Stimulated activated CD8-positive, alpha-beta memory T cell treated with anti-CD3 and anti-CD28 coated beads, Interleukin-4, amount 100 ng/mL, for 4 hours (primary cell): ENCODE data around the gene GAB4.
"Not testable (repeated sequence)": the region's sequence is repeated elsewhere in the genome, so short reads cannot be mapped to it uniquely, and the experiment has no call there.

Experiments
- DNase-seq, 2 donors: peaks; one replicate each; pipeline ENCODE4 v3.0.0-alpha.2; 2020; ENCODE audit warnings: low read depth in 2 of 2, low spot score in 1 of 2

GAB4 gene

DNA sequence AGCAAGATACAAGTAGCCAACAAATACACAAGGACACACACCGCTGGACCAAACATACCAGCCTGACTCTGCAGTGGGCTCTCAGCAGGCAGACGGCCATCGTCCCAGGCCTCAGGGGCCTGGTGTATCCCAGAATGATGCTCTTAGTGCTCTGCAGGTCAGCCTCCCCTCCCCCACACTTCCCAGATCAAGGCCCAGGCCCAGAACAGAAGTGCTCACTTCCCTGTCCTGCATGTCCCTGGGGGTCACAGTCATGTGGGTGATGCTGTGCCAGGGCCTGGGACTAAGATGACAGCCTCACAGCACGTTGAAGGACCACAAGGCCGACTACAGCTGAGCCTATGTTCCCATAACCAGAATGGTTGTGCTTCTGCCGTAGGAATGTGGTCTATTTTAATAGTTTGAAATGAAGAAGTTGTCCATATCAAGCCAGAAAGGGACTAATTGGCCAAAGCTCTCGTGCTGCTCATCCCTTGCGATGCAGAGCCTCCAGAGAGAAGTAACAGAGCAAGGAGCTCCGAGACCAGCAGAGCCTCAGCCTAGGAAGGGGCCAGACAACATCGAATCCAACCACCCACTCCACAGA is 48.6 kb downstream of the GAB4 start:
- no peak for DNase-seq

DNA sequence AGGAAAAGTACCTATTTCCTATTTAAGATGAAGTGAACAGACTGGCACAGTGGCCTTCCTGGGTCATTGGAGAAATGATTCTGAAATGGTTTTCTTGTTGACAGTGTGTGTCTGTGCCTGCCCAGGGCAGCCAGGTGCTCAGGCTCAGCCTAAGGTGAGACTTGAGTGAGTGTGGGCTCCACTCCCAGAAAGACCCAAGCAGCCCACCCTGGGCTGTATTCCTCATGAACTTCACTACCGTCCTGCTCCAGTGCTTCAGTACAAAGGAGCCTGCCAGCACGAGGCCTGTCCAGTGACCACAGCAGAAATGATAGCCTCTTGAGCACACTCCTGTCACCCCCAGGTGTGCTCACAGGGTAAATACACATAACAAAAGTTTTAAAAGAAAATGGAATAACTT is 49.5 kb downstream of the GAB4 start:
- no peak for DNase-seq

DNA sequence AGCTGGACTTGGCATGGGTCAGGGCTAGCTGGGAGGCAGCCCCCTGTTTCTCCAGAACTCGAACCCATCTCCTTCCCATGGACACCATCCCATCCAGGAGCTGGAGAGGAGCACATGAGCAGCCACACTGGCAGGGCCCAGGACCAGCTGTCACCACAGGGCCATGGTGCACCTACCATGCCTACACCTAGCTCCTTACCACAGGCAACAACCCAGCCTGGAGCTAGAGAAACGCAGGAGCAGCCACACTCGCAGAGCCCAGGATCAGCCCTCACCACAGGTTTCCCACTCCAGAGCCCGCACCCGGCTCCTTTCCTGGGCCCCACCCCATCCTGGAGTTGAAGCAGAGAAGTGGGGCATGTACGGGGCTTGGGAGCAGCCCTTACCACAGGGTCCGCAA is 50.2 kb downstream of the GAB4 start:
- no peak for DNase-seq

DNA sequence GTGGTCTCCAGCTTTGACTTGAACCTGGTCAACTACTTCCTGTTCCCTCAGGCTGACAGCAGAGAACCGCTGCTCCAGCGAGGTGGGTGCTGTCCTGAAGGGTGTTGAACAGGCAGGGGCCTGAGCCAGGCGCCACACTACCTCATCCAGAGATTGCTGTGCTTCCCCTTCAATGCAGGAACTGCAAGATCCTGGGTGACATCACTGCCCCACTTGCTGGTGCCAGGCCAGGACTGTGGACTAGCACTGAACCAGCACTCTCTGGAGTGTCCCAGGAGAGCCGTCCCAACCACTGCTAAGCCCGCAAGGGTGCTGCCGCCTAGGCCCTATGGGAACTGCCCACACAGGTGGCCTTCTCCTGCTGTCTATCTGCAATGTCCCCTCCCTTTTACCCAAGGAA is 51.7 kb downstream of the GAB4 start:
- no peak for DNase-seq

DNA sequence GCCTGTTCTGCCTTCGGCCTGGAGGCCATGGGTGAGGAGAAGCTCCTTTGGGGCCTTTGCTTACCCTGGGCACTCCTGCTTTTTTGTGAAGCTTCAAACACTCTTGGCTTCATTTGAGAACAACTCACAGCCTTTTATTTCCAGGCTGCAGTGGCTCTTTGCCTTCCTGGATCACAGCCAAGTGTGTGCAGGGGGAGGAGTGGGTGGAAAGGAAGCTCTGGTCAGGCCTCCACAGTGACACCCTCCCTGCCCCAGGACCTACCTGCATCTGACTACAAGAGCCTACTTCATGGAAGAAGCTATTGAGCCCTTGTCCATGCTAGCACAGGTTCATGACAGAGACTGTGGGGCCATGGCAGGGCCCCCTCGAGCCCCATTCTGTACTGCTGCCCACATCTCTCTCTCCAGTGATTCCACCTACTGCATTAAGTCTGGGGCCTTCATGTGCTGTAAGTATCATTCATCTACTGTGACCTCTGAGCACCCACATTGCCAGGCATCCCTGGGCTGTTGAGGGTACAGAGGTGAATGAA is 52.3 kb downstream of the GAB4 start:
- no peak for DNase-seq

DNA sequence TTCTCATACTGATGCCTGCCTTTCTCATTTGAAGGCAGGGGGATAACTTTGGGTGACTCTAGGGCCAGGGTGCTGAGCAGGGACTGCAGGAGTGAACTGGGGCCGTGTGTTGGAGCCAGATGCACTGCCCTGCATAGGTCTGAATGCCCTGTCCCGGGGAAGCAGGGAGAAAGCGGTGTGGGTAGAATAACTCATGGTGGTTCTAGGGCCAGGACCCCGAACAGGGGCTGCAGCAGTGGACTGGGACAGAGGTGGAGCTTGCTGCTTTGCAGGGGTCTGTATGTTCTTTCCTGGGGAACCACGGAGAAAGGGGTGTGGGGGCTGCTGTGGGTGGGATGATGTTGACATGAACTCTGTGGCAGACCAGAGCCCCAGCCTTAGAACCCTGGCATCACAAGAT is 52.9 kb downstream of the GAB4 start:
- DNase-seq = no peak

DNA sequence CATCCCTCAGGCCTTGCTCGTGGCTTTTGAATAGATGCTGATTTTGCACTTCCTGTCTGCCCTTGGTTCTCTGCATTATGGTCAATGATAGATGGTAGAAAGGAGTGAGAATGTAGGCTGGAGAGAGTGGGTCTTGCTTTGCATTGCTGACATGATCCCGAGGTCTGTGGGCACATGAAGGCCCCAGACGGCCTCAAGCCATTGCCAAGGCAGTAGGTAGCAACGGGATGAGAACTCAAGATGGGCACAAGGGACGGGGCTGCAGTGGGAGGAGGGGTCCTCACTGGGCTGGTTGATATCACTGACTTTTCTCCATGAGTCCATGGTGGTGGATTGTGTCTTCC is 54.0 kb downstream of the GAB4 start:
- no peak for DNase-seq

DNA sequence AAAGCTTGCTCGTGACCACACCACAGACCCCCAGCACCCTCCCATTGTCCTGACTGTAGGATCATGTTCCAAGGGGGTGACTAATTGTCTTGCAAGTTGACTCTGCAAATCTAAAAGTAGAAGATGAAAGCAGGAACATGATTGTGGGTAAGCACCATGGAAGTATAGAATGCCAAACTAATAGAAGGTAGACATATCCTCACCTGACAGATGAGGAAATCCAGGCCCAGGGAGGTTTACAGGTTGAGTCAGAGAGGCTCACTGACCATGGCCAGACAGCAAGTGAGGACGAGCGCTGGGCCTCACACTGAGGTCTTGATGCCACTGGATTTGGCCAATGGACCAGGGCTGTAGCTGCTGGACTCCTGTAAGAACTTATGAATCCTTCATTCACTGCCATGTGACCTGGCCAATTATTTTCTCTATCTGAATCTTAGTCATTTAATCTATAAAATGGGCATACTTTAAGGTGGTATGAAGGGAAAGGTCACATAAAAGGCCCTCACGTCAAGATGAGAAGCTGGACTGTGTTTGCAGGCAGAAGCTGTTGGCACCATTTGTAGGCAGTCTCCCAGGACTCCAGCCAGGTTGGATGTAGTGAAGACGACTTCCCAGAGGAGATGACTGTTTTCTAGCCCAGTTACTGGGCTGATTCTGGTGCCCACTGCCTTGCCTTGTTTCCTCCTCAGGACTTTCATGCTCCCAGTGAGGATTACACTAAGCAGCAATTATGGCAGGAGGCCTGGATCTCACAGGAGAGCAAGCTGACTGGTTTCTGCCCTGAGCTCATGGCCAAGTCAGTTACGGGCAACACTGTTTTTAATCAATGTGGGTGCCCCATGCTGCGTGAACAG is 54.6 kb downstream of the GAB4 start:
- no peak for DNase-seq

DNA sequence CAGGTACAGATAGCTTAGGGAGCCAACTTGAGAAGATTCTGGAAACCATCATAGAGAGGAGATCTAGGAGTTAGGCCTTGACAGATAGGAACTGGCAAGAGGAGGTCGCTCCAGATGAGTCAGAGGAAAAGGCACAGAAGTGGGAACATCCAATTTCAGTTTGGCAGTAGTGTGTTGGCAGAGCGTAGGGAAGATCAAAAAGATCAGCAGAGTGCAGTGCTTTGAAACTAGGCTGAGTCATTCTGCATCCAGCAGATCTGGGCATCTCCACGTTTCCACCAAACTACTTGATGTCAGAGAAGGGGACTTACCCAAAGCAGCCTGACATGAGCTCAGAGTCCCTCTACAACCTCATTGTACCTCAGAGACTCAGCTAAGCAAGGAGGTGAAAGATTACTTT is 58.5 kb downstream of the GAB4 start:
- no peak for DNase-seq

DNA sequence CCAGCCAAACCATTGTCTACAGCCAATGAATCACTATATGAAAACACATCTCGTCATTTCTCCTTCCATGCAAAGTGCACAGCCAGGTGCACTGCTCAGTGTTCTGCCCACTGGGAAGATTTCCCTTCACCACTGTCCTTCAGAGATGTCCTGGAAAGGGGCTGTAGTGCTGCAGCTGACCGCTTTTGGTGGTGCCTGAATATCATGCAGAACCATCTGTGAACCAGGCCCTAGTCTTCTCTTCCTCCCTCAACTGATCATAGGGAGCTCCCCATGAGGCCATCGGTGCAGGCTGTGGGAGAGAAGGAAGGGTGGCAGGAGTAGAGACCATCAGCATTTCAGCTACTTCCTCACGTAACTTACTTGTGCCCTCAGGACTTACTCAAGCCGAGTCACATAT is 70.2 kb downstream of the GAB4 start:
- DNase-seq = no peak

DNA sequence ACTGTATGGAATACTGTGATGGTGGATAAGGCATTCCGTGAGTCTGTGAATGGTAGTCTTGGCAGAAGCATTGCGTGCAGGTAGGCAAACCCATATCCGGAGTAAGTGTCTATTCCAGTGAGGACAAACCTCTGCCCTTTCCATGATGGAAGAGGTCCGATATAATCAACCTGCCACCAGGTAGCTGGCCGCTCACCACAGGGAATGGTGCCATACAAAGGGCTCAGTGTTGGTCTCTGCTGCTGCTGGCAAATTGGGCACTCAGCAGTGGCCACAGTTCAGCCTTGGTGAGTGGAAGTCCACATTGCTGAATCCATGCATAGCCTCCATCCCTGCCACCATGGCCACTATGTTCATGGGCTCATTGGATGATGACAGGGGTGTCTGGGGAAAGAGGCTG is 70.8 kb downstream of the GAB4 start:
- not testable (repeated sequence) for DNase-seq

DNA sequence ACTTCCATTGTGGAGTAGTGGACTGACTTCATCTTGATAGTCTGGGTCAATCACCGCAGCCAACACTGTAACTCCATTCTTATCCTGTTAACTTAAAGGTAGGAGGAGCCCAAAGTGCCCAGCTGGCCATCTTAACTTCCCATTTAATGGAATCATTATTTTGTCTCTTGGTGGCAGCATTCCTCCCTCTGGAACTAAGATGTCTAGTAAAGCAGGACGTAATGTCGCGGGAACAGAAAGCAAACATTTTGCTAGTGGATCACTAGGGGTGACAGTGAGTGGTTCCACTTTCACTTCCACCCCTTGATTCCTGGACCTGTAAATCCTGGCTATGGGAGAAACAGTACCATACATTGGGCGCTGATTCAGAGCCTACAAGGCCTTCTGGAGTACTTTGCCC is 71.4 kb downstream of the GAB4 start:
- DNase-seq = no peak

DNA sequence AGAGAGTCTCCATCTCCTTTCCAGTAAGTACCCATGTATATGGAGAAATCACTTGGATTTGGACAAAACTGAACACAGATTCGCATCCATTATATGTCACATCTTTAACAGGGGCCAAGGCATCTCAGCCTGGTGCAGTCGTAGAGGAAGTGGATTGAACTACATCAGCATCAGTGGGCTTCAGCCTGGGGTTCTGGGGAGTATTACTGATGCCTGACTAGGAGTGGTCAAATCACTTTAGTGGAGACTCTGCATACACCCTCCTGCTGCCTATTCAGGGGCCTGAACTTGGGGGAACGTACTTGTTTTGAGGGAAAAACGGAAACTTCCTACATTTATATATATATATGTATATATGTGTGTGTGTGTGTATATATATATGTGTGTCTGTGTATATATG is 72.8 kb downstream of the GAB4 start:
- no peak for DNase-seq

DNA sequence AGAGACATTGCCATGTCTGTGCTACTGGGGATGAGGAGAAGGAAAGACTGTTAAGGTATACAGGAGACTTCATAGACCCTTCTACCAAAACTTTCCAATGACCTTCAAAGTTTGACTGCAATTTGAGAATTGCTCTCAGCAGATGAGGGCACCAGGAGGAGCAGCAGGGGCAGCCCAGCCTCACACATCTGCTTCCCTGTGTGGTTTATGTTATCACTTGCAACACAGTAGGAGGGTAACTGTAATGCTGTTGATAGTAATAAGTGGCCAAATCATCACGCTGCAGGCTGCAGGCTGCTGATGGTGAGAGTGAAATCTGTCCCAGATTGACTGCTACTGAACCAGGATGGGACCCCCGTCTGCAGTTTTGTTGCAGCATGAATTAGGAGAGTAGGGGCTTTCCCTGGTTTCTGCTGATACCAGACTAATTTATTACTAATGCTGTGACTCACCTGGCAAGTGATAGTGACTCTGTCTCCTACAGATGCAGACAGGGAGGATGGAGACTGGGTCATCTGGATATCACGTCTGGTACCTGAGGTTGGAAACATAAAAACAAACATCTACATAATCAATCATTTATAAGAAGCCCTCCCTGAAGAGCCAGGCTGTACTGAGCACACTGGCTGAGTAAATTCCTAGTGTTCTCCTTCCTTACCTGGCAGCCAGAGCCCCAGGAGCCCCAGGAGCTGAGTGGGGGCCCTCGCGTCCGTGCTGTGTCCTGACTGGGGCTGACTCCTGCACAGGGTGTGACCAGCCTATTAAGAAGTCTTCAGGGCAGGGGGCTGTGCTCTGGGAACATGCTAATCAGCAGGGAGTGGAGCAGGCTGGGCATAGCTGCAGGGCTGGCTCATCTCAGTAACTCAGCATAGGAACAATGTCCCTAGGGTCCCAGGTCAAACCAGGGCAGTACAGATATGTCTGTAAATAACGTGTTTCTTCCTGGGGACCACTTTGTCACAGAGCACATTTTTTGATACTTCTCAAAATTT is 74.4 kb downstream of the GAB4 start:
- DNase-seq = no peak

DNA sequence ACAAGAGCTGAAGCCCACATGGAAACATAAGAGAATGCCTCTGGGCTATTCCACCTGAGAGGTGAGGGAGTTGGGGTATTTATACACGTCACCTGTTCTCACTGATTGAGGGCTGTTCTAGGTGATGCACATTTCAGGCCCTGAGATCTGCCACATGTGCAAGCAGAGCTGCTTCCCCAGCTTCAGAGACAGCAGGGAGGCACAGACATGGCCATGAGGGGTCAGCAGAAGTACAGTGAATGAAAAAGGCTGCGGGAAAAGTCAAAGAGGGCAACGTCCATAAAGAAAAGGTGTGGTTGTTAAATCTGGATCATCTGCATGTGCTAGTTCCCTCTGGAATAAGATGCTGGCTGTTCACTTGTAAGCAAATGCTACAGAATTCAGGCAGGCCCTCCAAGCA is 75.4 kb downstream of the GAB4 start:
- no peak for DNase-seq

DNA sequence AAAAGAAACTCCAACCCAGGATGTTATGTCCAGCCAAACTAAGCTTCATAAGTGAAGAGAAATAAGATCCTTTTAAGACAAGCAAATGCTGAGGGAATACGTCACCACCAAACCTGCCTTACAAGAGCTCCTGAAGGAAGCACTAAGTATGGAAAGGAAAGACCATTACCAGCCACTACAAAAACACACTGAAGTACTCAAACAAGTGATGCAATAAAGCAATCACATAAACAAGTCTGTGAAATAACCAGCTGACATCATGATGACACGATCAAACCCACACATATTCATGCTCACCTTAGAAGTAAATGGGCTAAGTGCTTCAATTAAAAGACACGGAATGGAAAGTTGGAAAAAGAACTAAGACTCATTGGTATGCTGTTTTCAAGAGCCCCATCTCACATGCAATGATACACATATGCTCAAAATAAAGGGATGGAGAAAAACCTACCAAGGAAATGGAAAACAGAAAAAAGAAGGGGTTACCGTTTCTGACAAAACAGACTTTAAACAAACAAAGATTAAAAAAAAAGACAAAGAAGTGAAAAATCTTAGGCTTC is 82.5 kb downstream of the GAB4 start:
- no peak for DNase-seq

DNA sequence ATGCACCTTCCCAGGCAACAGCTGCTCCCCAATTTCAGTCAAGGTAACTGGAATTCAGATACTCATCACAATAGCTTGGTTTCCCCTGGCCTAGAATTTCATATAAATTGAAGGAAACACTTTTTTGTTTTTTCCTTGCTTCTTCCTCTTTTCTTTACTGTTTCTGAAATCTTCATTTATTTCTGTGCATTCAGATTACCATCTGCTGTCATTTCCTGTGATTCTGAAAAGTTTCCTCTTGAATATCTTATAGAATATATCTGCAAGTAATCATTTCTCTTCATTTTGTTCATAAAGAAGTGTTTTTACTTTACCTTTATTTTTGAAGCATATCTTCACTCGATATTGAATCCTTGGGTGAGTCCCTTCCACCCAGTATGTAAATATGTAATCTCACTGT is 85.3 kb downstream of the GAB4 start:
- DNase-seq = no peak

DNA sequence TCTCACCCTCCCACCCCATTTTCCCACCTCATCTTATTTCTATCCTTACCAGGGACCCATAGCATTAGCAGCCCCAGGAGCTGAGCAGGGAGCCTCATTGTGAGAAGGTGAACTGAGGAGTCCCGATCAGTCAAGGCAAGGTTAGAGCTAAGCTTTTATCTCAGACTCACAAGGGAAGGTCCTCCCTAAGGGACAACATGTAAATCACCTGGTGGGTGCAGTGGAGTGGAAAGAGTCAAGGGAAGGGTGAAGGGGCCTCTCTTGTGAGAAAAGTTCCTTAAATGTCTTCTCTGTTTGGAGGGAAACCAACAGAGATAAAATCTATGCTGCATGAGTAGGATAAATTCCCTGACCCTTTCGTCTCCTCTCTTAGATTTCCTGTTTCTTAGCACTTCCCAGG is 85.9 kb downstream of the GAB4 start:
- no peak for DNase-seq

DNA sequence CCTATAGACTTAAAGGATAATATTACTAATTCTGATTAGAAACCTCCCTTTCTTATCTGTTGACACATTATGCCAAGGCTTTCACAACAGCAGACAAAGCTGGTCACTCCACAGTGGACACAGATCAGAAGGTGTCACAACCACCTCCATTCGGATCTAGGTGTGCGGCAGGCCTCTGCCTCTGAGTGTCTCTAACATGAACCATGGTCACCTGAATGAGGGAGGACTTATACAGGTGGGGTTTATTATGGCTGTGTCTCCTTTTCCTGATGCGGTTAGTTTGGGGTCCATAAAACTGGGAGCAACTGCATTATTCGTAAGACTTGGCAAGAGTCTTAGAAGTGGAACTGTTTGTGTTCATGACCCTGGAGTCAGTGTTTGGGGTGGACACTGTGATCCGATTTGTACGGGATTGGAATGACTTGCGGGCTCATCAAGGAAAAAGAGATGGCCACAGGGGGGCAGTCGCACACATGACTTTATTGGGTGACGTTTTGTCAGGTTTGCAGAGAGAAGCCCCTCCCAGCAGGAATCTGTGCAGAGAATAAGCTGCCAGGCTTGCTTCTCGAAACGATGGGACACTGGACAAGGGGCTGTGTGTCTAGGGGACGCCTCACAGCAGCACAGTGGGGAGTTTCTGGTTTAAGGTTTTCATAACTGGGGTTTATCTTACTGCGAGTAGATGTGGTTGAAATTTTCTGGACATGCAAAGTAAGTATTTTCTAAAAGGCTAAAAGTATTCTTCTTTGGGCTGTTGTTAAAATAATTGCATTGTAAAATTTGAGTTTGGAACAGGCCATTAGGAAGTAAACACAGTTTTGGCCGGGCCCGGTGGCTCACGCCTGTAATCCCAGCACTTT is 90.6 kb downstream of the GAB4 start:
- peak; percentile 8 to 25 for DNase-seq

DNA sequence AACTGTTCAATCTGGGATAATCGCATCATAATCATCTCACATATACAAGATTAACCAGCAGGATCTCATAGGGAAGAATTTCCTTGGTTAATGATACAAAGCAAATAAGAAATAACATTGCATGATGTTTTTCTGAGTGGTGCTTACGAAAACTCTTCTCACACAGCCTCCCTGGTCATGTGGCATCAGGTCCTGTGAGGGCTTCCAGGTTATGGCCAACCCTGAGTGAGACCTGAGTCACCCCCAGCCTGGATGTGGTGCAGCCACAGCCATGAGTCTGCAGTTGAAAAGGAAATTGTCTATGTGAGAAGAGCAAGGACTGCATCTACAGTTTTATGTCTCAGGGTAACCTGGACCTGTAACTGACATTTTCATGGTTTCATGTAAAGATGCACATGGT is 92.3 kb downstream of the GAB4 start:
- DNase-seq = no peak
